PC-3 (cell line): ENCODE measurements around the gene BCKDHB. TPM values are rescaled to one million over a fixed set of nuclear protein-coding genes. Genes with fewer than 3 reads are reported as not detected.
A peak's percentile ranks its signal among the peaks of the same experiment; 100 is the strongest.

ENCODE experiments used
- ATAC-seq: fragments of 200-7000 bp; cut with Tn5 transposase; 2 replicates; pipeline ENCODE4 v1.9.1; 2020; ENCODE audit warnings: mild to moderate bottlenecking, moderate library complexity
- BruUV-seq: library from RNA; stranded (reverse); fragments of 400-500 nt; replicated peaks from 2 replicates; lab custom pipeline; 2021; lab: Mats Ljungman, UMichigan
- CTCF ChIA-PET: fragments of 300-600 bp; sonication (Branson Sonifier 250); formaldehyde crosslinking; loops from one replicate; lab custom pipeline; 2022; ENCODE audit warnings: antibody characterized with exemption; lab: Charles Lee
- POLR2A ChIA-PET: fragments of 300-600 bp; sonication (Branson Sonifier 250); formaldehyde crosslinking; loops from one replicate; lab custom pipeline; 2022; ENCODE audit warnings: antibody characterized with exemption; ENCODE audit not compliant: unreplicated experiment; lab: Charles Lee
- DNase-seq: peaks from one replicate; pipeline ENCODE4 v3.0.0-alpha.2; 2015
- H2AFZ ChIP-seq: fragments of 300-600 bp; sonication (generic); 2 replicates; pipeline ENCODE4 v1.6.0; 2016; ENCODE audit warnings: antibody characterized with exemption, low read length
- H3F3A ChIP-seq: fragments of 300-600 bp; sonication (generic); one replicate; pipeline ENCODE4 v1.6.0; 2017; ENCODE audit warnings: antibody characterized with exemption, low read length, control low read depth, mild to moderate bottlenecking; ENCODE audit not compliant: unreplicated experiment
- H3K27ac ChIP-seq: fragments of 300-600 bp; sonication (generic); 2 replicates; pipeline ENCODE4 v1.5.1; 2016; ENCODE audit warnings: mild to moderate bottlenecking, low read length
- H3K27me3 ChIP-seq: fragments of 300-600 bp; sonication (generic); 2 replicates; pipeline ENCODE4 v1.6.1; 2016; ENCODE audit warnings: low read length, mixed read lengths
- H3K36me3 ChIP-seq: fragments of 300-600 bp; sonication (generic); 2 replicates; pipeline ENCODE4 v1.6.1; 2016; ENCODE audit warnings: low read depth, mixed run types, low read length, mixed read lengths
- H3K4me1 ChIP-seq: fragments of 300-600 bp; sonication (generic); 2 replicates; pipeline ENCODE4 v1.5.1; 2016; ENCODE audit warnings: low read length; ENCODE audit not compliant: insufficient read depth
- H3K4me2 ChIP-seq: fragments of 300-600 bp; sonication (generic); 2 replicates; pipeline ENCODE4 v1.6.0; 2016; ENCODE audit warnings: low read length
- H3K4me3 ChIP-seq: fragments of 300-600 bp; sonication (generic); 2 replicates; pipeline ENCODE4 v1.5.1; 2016; ENCODE audit warnings: mild to moderate bottlenecking, low read length, mixed read lengths
- H3K79me2 ChIP-seq: fragments of 300-600 bp; sonication (generic); 2 replicates; pipeline ENCODE4 v1.6.1; 2017; ENCODE audit warnings: low read length, mixed read lengths
- H3K9ac ChIP-seq: fragments of 300-600 bp; sonication (generic); 2 replicates; pipeline ENCODE4 v1.6.0; 2016; ENCODE audit warnings: mild to moderate bottlenecking, low read length
- H3K9me2 ChIP-seq: fragments of 300-600 bp; sonication (generic); replicated peaks from 2 replicates; pipeline ENCODE4 v1.6.1; 2016; ENCODE audit warnings: mixed run types, low read length, mixed read lengths
- H3K9me3 ChIP-seq: fragments of 300-600 bp; sonication (generic); 2 replicates; pipeline ENCODE4 v1.6.1; 2016; ENCODE audit warnings: low read length, mixed read lengths
- H4K20me1 ChIP-seq: fragments of 300-600 bp; sonication (generic); 2 replicates; pipeline ENCODE4 v1.6.1; 2016; ENCODE audit warnings: low read length, mixed read lengths
- CTCF ChIP-seq: fragments of 300-600 bp; sonication (generic); conservative IDR thresholded peaks from 2 replicates; pipeline ENCODE4 v1.5.1; 2017; ENCODE audit warnings: antibody characterized with exemption, low read depth, mild to moderate bottlenecking, low read length
- EZH2 ChIP-seq: fragments of 300-600 bp; sonication (generic); IDR thresholded peaks from one replicate; pipeline ENCODE4 v1.6.1; 2017; ENCODE audit warnings: antibody characterized with exemption, mild to moderate bottlenecking, low read length; ENCODE audit not compliant: unreplicated experiment
- EZH2phosphoT487 ChIP-seq: fragments of 300-600 bp; sonication (generic); IDR thresholded peaks from 2 replicates; pipeline ENCODE4 v1.6.1; 2018; ENCODE audit warnings: mild to moderate bottlenecking, antibody characterized with exemption, low read length, borderline replicate concordance
- intact Hi-C: fragments of 100-400 bp; cut with micrococcal nuclease; formaldehyde crosslinking; loops from 2 replicates; pipeline ENCODE4 v1.9.0; 2023
- total RNA-seq: library from RNA; depleted of rRNA; stranded (reverse); fragments of >200 nt; gene quantifications from 2 replicates; pipeline ENCODE4 v1.2.3, GENCODE V29; 2014

Gene BCKDHB
- total RNA-seq, 1 experiment from 2014 or later = 9.9 TPM

GRCh38 chr6:80333342-80333741 lies 226.9 kb downstream of the BCKDHB start:
- POLR2A ChIA-PET = no interaction called here
- Histone ChIP-seq H4K20me1 (no peaks in the 10 kb centered on the region), H3F3A (no peaks in the 10 kb centered on the region), H3K9me3 (no peaks in the 10 kb centered on the region), H3K27me3 (no peaks in the 10 kb centered on the region), H3K9me2 (no peaks in the 10 kb centered on the region), H3K4me2 (no peak overlapping the region), H3K4me3 (no peak overlapping the region), H3K9ac (no peak overlapping the region), H3K36me3 (no peaks in the 10 kb centered on the region), H3K4me1 (no peaks in the 10 kb centered on the region), H3K79me2 (no peaks in the 10 kb centered on the region), H2AFZ (no peak overlapping the region), H3K27ac (no peak overlapping the region)
- CTCF ChIA-PET = no interaction called here
- no TSS peak for BruUV-seq
- intact Hi-C loops = no loop called here
- TF ChIP-seq EZH2phosphoT487 (no peak), CTCF (no peak), EZH2 (no peak)
- DNase-seq (no peak), ATAC-seq (no peak)

- DNase-seq = no peak
- ATAC-seq = no peak
- ChIA-PET POLR2A (no interaction called here), CTCF (no interaction called here)
- H3K4me3 ChIP-seq = no peak overlapping the region
- H3F3A ChIP-seq = no peaks in the 10 kb centered on the region
- TF ChIP-seq EZH2phosphoT487 (no peak), EZH2 (no peak), CTCF (no peak)
- no peak overlapping the region for H3K4me2 ChIP-seq
- H3K79me2 ChIP-seq = no peaks in the 10 kb centered on the region
- H3K9me3 ChIP-seq = no peaks in the 10 kb centered on the region
- no peaks in the 10 kb centered on the region for H3K27me3 ChIP-seq
- no peaks in the 10 kb centered on the region for H4K20me1 ChIP-seq
- no peak overlapping the region for H3K9ac ChIP-seq
- no peak overlapping the region for H3K27ac ChIP-seq
- H3K36me3 ChIP-seq = no peaks in the 10 kb centered on the region
- no peaks in the 10 kb centered on the region for H3K9me2 ChIP-seq
- no TSS peak for BruUV-seq
- H3K4me1 ChIP-seq = no peaks in the 10 kb centered on the region
- no peak overlapping the region for H2AFZ ChIP-seq
- intact Hi-C loops = loop anchor here (5.0 kb wide), 4 partner anchors 122 to 207 kb away; no protein-coding TSS in a partner anchor
These were observed 228.7 kb downstream of the BCKDHB start for GRCh38 chr6:80335121-80335531.

- no peak for TF ChIP-seq EZH2
- TF ChIP-seq CTCF = no peak
- TF ChIP-seq EZH2phosphoT487 = no peak
- peak; percentile 11 for DNase-seq
- no peaks in the 10 kb centered on the region for H3K36me3 ChIP-seq
- no peaks in the 10 kb centered on the region for H3K27me3 ChIP-seq
- ATAC-seq = no peak
- no peaks in the 10 kb centered on the region for H3K9me2 ChIP-seq
- H2AFZ ChIP-seq = no peak overlapping the region
- no peaks in the 10 kb centered on the region for H4K20me1 ChIP-seq
- no peaks in the 10 kb centered on the region for H3K9me3 ChIP-seq
- H3F3A ChIP-seq = no peaks in the 10 kb centered on the region
- POLR2A ChIA-PET = no interaction called here
- no TSS peak for BruUV-seq
- intact Hi-C loops = loop anchor here (5.0 kb wide), 4 partner anchors 120 to 205 kb away; no protein-coding TSS in a partner anchor
- H3K9ac ChIP-seq = no peak overlapping the region
- no peak overlapping the region for H3K4me3 ChIP-seq
- no peaks in the 10 kb centered on the region for H3K79me2 ChIP-seq
- H3K4me1 ChIP-seq = no peaks in the 10 kb centered on the region
- H3K4me2 ChIP-seq = no peak overlapping the region
- CTCF ChIA-PET = no interaction called here
- no peak overlapping the region for H3K27ac ChIP-seq
These were observed 230.4 kb downstream of the BCKDHB start for GRCh38 chr6:80336911-80337310.
